NCI-H2227 (cell line): ENCODE data around the gene FSD1L.
"Not testable (repeated sequence)": the region's sequence is repeated elsewhere in the genome, so short reads cannot be mapped to it uniquely, and the experiment has no call there.

Source experiments
- DNase-seq: peaks from one replicate; lab custom pipeline; 2025; ENCODE audit not compliant: unreplicated experiment; lab: John Stamatoyannopoulos, UW

Gene FSD1L

DNA sequence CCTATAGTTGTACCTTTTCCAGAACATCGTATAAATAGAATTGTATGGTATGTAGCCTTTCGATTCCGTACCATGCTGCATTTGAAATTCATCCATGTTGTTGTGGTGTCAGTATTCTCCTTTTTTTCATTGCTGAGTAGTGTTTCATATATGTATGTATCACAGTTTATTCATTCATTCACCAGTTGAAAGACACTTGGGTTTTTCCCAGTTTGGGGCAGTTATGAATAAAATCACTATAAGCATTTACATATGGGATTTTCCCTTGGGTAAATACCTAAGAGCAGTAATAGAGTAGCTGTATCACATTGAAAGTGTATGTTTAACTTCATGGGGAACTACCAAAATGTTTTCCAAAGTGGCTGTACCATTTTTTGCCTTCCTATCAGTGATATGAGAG lies 94.0 kb downstream of the FSD1L start:
- DNase-seq, result no peak

DNA sequence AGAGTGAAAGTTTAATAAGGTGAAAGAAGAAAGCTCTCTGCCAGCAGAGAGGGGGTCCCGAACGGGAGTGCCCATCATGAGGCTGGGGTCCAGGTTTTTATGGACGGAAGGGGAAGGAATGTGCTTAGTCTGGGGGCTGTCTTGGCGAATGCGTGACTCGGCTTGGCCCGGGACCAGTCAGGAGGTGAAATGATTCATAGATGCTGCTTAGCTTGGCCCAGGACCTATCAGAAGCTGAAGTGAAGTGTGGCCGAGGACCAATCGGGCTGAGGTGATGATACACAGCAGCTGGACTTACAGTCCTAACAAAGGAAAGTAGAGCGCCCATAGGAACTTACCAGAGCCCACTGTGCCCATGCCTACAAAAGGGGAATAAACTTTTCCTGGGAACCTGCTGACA lies 106.2 kb downstream of the FSD1L start:
- DNase-seq, result peak; percentile 4

DNA sequence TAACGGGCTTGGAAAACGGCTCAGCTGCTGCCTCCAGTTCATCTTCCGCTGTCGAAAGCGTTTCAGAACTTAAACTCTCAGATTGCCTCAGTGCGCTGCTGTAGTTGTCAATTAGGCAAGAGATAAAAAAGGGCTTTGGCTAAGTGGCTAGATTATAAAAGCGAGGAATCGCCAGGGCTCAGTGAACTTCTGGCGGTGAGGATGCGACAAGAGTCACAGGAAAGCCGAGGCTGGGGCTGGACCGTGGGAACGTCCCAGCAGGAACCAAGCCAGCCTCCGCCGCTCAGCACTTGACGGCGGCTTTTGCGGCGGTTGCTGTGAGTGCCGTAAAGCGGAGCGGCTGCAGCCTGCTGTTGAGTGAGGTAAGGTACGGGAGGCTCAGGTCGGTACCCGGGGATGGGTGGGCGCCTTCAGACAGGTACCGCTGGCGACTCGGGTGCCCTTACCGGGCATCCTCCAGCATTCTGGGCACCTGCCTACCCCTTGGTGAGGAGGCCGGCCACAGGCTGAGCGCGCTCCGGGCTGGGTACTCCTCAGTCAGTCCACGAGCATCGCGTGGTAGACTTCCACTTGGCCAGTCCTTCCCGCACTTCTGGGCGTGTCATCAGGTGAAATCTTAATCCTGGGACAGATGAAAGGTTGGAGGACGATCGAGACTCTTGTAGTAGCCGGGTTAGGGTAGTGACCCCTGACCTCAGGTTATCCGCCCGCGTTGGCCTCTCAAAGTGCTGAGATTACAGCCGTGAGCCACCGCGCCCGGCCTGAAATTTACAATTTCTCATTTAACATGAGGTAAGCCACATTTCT lies 110.2 kb downstream of the FSD1L start, which contains the start of gene FKTN:
Gene FKTN, plus strand, starts transcription at position 328 of the 807 bp plus-strand sequence. CDS start 16,902 bp downstream, outside the sequence.
- peak; percentile 83 for DNase-seq

DNA sequence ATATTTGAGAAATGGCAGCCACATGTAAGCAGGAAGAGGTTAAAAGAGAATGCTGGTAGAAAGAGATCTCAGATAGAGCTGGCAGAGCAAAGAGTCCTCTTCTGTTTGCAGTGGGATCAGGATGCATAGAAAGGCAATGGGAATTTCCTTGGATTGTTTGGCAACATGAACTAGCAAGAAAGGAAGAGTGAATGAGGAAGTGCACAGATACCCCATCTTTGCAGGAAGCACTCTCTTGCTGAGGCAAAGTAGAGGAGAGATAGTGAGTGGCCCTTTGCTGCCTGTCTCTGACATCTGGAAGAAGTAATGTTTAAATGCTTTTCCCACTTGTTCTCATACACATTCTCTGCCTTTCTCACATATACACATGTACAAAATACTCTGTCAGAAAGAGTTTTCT lies 124.6 kb downstream of the FSD1L start:
- no peak for DNase-seq

DNA sequence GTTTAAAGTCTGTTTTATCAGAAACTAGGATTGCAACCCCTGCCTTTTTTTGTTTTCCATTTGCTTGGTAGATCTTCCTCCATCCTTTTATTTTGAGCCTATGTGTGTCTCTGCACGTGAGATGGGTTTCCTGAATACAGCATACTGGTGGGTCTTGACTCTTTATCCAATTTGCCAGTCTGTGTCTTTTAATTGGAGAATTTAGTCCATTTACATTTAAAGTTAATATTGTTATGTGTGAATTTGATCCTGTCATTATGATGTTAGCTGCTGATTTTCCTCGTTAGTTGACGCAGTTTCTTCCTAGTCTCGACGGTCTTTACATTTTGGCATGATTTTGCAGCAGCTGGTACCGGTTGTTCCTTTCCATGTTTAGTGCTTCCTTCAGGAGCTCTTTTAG lies 132.1 kb downstream of the FSD1L start:
- DNase-seq, result not testable (repeated sequence)

DNA sequence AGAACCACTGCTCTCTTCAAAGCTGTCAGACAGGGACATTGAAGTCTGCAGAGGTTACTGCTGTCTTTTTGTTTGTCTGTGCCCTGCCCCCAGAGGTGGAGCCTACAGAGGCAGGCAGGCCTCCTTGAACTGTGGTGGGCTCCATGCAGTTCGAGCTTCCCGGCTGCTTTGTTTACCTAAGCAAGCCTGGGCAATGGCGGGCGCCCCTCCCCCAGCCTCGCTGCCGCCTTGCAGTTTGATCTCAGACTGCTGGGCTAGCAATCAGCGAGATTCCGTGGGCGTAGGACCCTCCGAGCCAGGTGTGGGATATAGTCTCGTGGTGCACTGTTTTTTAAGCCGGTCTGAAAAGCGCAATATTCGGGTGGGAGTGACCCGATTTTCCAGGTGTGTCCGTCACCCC lies 133.7 kb downstream of the FSD1L start:
- not testable (repeated sequence) for DNase-seq

DNA sequence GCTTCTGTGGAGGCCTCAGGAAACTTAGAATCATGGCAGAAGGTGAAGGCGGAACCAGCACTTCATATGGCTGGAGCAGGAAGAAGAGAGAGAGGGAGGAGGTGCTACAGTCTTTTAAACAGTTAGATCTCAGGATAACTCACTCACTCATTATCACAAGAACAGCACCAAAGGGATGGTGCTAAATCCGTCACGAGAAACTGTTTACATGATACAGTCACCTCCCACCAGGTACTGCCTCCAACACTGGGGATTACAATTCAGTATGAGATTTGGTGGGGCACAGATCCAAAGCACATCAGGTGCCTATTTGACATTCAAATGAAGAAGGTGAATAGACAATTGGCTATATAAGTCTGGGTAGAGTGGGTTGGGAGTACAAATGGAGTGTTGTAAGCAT lies 145.3 kb downstream of the FSD1L start:
- no peak for DNase-seq
